Mammary epithelial cell (primary cell): ENCODE measurements around the gene MEIKIN.

Experiments
- CTCF ChIP-seq, 2 donors: IDR thresholded peaks in 1 of 2; conservative IDR thresholded peaks in 1 of 2; 2 replicates each; pipeline ENCODE4 v1.5.1; 2011 to 2012; ENCODE audit warnings: inconsistent platforms in 2 of 2, low read length in 2 of 2, mild to moderate bottlenecking in 2 of 2, control low read depth in 1 of 2, low read depth in 1 of 2; ENCODE audit not compliant: insufficient read depth in 1 of 2; ENCODE audit errors: extremely low read depth in 1 of 2
- EZH2 ChIP-seq: IDR thresholded peaks from 2 replicates; pipeline ENCODE4 v1.6.1; 2012; ENCODE audit warnings: low read length, inconsistent platforms, borderline replicate concordance

DNA sequence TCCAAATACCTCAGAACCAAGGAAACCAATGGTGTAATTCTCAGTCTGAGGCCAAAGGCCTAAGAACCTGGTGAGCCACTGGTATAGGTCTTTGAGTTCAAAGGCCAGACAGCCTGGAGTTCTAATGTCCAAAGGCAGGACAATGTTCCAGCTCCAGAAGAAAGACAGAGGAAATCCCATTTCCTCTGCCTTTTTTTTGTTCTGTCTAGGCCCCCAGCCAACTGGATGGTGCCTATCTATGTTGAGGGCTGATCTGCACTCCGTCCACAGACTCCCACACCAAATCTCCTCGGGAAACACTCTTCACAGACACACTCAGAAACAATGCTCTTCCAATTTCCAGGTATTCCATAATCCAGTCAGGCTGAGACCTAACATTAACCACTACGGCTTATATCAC lies 178.8 kb downstream of the MEIKIN start:
- TF ChIP-seq CTCF (conservative IDR thresholded peaks at IDR 0.05 in 1 of 2, IDR thresholded peaks at IDR 0.05 in 1 of 2; ENCODE audit: extremely low read depth in 1 of 2, insufficient read depth in 1 of 2, low read depth in 1 of 2, low read length in 2 of 2) (no peak), EZH2 (no peak)
